Esophagus mucosa (tissue), 1 donor: ENCODE data around the gene ATP5MC3. TPM values are rescaled to one million over a fixed set of nuclear protein-coding genes. Genes with fewer than 3 reads are reported as not detected.

Source experiments
- total RNA-seq: library from RNA; stranded (reverse); gene quantifications from one replicate; pipeline ENCODE4 v1.2.4, GENCODE V29; 2023
- donor health status: DM: yes; HTN: yes; CAD: no.

The ATP5MC3 gene
- total RNA-seq, 1 donor from 2014 or later = 282 TPM

Other genes starting within 250 kb of the ATP5MC3 start
- 1.8 TPM for gene CHN1, start 176.3 kb downstream of the ATP5MC3 start, total RNA-seq
- 18.2 TPM for gene ATF2, start 13.5 kb downstream of the ATP5MC3 start, total RNA-seq